ENCODE results near the gene NTRK1. TPM values are rescaled to one million over a fixed set of nuclear protein-coding genes. Genes with fewer than 3 reads are reported as not detected.

Gene NTRK1
- total RNA-seq, 1 donor from 2014 or later, result 0.23 TPM

DNA sequence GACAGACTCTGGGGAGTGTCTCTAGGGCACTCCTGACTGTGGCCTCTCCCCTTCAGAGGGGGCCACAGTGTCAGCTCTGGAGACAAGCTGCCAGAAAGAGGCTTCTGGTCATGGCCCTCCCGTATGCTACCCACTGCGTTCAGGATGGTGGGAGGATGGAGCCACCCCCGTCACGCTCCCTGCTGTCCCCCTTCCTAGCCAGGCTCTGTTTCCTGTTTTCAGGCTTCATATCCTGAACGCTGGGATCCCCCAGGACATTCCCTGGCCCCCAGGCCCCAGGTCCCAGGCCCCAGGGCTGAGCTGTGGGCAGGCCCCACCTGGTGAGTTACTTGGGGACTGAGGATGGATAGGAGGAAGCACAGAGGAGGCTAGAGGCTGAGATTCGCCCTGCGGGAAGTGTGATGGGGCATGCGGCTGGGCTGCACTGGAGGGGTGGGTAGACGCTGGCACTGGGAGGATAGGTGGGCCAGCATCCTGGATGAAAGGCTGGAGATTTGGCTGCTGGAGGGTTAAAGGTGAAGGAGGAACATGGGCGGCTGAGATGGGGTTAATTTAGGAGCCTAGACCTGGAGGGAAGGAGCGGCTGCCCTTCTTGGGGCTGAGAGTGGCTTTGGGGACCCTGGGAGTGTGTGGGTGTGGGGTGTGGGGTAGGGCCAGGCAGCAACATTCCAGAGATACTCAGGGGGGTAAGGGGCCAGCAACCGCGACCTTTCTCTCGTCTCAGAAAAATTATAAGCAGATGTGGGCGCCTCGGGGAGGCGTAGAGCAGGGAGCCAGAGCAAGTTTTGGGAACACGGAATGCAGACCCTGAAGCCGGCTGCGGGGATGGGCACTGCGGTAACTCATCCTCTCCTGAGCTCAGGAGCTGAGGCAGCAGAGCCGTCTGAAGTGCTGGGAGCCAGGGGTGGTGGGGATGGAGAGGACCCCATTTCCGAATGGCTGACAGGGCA lies 41.6 kb downstream of the NTRK1 start:
- Mint-ChIP-seq H3K27ac (ENCODE audit: unreplicated experiment) (peak overlapping the region; percentile 57), H3K4me3 (ENCODE audit: unreplicated experiment) (no peak overlapping the region)

DNA sequence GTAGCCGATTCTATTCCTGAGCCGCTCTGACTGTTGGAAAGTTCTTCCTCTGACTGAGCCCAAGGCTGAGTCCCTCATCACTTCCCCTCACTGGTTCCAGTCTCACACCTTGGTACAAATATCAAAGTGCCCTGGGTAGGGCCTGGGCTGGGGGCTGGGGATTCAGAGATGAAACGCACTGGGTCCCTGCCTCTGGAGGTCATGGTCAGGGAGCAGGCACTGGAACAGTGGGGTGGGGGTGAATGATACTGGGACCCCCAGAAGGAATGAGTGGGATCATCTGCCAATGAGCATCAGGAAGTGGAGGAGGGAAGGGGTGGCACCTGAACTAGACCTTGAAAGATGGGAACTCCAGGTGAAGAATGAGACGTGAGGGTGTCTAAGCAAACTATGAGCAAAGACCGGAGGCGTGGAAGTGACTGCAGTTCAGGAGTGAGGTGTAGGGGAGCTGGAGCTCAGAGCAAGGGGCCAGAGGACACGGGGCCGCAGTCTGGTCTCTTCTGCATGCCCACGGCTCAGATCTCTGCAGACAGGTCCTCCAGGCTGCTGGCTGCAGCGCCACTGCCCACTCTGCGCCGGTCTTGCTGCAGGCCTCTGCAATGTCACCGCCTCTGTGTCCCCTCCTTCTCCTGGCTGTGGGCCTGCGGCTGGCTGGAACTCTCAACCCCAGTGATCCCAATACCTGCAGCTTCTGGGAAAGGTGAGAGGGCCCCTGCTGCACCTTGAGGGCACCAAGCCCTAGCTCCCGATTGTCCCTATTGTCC lies 42.8 kb downstream of the NTRK1 start:
- peaks cover 58% of the 10 kb centered on the region for H3K4me1 Mint-ChIP-seq (ENCODE audit: unreplicated experiment)
- TF ChIP-seq, protein P1, sequence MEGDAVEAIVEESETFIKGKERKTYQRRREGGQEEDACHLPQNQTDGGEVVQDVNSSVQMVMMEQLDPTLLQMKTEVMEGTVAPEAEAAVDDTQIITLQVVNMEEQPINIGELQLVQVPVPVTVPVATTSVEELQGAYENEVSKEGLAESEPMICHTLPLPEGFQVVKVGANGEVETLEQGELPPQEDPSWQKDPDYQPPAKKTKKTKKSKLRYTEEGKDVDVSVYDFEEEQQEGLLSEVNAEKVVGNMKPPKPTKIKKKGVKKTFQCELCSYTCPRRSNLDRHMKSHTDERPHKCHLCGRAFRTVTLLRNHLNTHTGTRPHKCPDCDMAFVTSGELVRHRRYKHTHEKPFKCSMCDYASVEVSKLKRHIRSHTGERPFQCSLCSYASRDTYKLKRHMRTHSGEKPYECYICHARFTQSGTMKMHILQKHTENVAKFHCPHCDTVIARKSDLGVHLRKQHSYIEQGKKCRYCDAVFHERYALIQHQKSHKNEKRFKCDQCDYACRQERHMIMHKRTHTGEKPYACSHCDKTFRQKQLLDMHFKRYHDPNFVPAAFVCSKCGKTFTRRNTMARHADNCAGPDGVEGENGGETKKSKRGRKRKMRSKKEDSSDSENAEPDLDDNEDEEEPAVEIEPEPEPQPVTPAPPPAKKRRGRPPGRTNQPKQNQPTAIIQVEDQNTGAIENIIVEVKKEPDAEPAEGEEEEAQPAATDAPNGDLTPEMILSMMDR (IDR thresholded peaks at IDR 0.05; ENCODE audit: unreplicated experiment), result no peak
- H3K4me3 Mint-ChIP-seq (ENCODE audit: unreplicated experiment), result peak overlapping the region; percentile 66
- H3K36me3 Mint-ChIP-seq (ENCODE audit: low read depth, unreplicated experiment), result peaks cover 26% of the 10 kb centered on the region
- H3K27me3 Mint-ChIP-seq (ENCODE audit: unreplicated experiment), result peaks cover 16% of the 10 kb centered on the region
- H3K27ac Mint-ChIP-seq (ENCODE audit: unreplicated experiment), result no peak overlapping the region
- H3K9me3 Mint-ChIP-seq (ENCODE audit: unreplicated experiment), result no peaks in the 10 kb centered on the region
- DNase-seq (ENCODE audit: low spot score), result no peak

More for the DNA sequence above, 41.6 kb downstream of the NTRK1 start:
- TF ChIP-seq, protein P1 (IDR thresholded peaks at IDR 0.05; ENCODE audit: unreplicated experiment), result no peak
- Mint-ChIP-seq H3K36me3 (ENCODE audit: low read depth, unreplicated experiment) (peaks cover 26% of the 10 kb centered on the region), H3K9me3 (ENCODE audit: unreplicated experiment) (no peaks in the 10 kb centered on the region), H3K4me1 (ENCODE audit: unreplicated experiment) (peaks cover 69% of the 10 kb centered on the region), H3K27me3 (ENCODE audit: unreplicated experiment) (peaks cover 20% of the 10 kb centered on the region)
- no peak for DNase-seq (ENCODE audit: low spot score)

DNA sequence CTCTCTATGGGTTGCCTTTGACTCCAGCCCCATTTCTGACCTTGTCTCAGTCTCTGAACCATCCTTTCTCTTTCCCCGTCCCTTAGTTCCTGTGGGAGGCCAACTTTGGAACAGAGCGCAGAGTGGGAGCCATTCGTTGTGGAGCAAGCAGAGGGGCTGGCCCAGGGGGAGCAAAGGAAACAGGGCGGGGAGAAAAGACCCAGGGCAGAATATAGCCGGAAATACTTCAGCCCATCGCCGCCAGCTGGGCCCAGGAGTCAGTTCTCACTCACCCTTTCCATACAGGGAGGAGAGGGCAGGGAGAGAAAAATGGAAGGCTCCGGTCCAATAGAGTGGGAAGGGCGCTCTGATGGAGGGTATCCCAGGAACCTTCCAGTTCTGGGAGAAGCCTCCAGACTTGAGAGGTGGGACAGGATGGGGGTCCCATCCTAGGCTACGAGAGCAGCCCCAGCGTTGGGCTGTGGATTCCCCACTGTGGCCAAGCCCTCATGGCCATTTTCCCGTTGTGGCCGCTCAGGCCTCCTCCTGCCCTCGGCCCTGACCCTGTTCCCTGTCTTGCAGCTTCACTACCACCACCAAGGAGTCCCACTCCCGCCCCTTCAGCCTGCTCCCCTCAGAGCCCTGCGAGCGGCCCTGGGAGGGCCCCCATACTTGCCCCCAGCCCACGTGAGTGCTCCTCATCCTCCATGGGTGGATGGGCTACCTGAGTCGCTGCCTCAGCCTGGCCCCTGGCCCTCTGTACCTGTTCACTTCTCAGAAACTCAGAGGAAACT lies 43.7 kb downstream of the NTRK1 start:
- Mint-ChIP-seq H3K4me1 (ENCODE audit: unreplicated experiment) (peaks cover 51% of the 10 kb centered on the region), H3K4me3 (ENCODE audit: unreplicated experiment) (peak overlapping the region; percentile 65), H3K27ac (ENCODE audit: unreplicated experiment) (no peak overlapping the region), H3K9me3 (ENCODE audit: unreplicated experiment) (no peaks in the 10 kb centered on the region), H3K27me3 (ENCODE audit: unreplicated experiment) (peaks cover 15% of the 10 kb centered on the region), H3K36me3 (ENCODE audit: low read depth, unreplicated experiment) (peaks cover 32% of the 10 kb centered on the region)
- no peak for DNase-seq (ENCODE audit: low spot score)
- TF ChIP-seq, protein P1 (IDR thresholded peaks at IDR 0.05; ENCODE audit: unreplicated experiment), result no peak

DNA sequence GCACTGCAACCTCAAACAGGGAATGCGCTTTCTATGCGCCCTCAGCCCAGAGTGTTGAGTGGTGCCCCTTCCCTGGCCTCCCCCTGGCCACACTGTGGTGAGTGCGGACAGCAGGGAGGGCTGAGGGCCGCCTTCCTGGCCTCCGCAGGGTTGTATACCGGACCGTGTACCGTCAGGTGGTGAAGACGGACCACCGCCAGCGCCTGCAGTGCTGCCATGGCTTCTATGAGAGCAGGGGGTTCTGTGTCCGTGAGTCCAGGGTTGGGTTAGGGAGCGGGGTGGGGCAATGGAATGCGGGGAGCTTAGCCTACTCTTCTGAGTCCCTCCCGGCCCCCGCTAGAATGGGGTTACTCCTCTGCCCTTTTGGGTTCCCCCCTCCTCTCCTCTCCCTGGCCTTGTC lies 44.5 kb downstream of the NTRK1 start:
- Mint-ChIP-seq H3K36me3 (ENCODE audit: low read depth, unreplicated experiment) (peaks cover 32% of the 10 kb centered on the region), H3K4me1 (ENCODE audit: unreplicated experiment) (peaks cover 45% of the 10 kb centered on the region), H3K27me3 (ENCODE audit: unreplicated experiment) (peaks cover 15% of the 10 kb centered on the region), H3K27ac (ENCODE audit: unreplicated experiment) (no peak overlapping the region), H3K9me3 (ENCODE audit: unreplicated experiment) (no peaks in the 10 kb centered on the region), H3K4me3 (ENCODE audit: unreplicated experiment) (no peak overlapping the region)
- no peak for DNase-seq (ENCODE audit: low spot score)
- TF ChIP-seq, protein P1 (IDR thresholded peaks at IDR 0.05; ENCODE audit: unreplicated experiment), result no peak

Data from endothelial cell (in vitro differentiated cells).